HG02885 (cell line): ENCODE data around the gene CLEC10A.
"Not testable (repeated sequence)": the region's sequence is repeated elsewhere in the genome, so short reads cannot be mapped to it uniquely, and the experiment has no call there.

Source experiments
- ATAC-seq: cut with Tn5 transposase; IDR thresholded peaks from one replicate; pipeline ENCODE4 v1.9.1; 2021; ENCODE audit warnings: mild to moderate bottlenecking; ENCODE audit not compliant: unreplicated experiment, poor library complexity

The CLEC10A gene

GRCh38 chr17:7079581-7080455 lies at the start of gene CLEC10A:
CLEC10A (minus strand) TSS chr17:7080251; CDS start chr17:7078812, 1,439 bp downstream.
- no peak for ATAC-seq

- ATAC-seq = no peak
Observed at GRCh38 chr17:7129311-7129710, 49.3 kb upstream of the CLEC10A start.

- no peak for ATAC-seq
Observed at GRCh38 chr17:7128160-7128559, 48.1 kb upstream of the CLEC10A start.

GRCh38 chr17:7127501-7127900 lies 47.5 kb upstream of the CLEC10A start:
- ATAC-seq = not testable (repeated sequence)

GRCh38 chr17:7126386-7126785 lies 46.3 kb upstream of the CLEC10A start:
- ATAC-seq = not testable (repeated sequence)

GRCh38 chr17:7124923-7125322 lies 44.9 kb upstream of the CLEC10A start:
- ATAC-seq = no peak

- ATAC-seq = no peak
Observed at GRCh38 chr17:7123844-7124243, 43.8 kb upstream of the CLEC10A start.

GRCh38 chr17:7122381-7122780 lies 42.3 kb upstream of the CLEC10A start:
- ATAC-seq = no peak

GRCh38 chr17:7120635-7121034 lies 40.6 kb upstream of the CLEC10A start:
- ATAC-seq = not testable (repeated sequence)

GRCh38 chr17:7120123-7120522 lies 40.1 kb upstream of the CLEC10A start:
- no peak for ATAC-seq

- ATAC-seq = no peak
Observed at GRCh38 chr17:7119314-7119713, 39.3 kb upstream of the CLEC10A start.

- no peak for ATAC-seq
Observed at GRCh38 chr17:7114875-7115614, 35.0 kb upstream of the CLEC10A start.

- ATAC-seq = no peak
Observed at GRCh38 chr17:7114241-7114874, 34.3 kb upstream of the CLEC10A start, which contains the start of gene ASGR2. ASGR2 (minus strand) TSS chr17:7114822; CDS start chr17:7114240, 582 bp downstream.

- no peak for ATAC-seq
Observed at GRCh38 chr17:7113273-7114071, 33.4 kb upstream of the CLEC10A start.

GRCh38 chr17:7112510-7113108 lies 32.6 kb upstream of the CLEC10A start:
- ATAC-seq = no peak

- no peak for ATAC-seq
Observed at GRCh38 chr17:7111784-7112509, 31.9 kb upstream of the CLEC10A start.

- ATAC-seq = no peak
Observed at GRCh38 chr17:7110617-7111306, 30.7 kb upstream of the CLEC10A start.
